Tongue (tissue), 2 donors: Measurements from ENCODE around the gene CHD1. TPM values are rescaled to one million over a fixed set of nuclear protein-coding genes. Genes with fewer than 3 reads are reported as not detected.

Experiments used
- DNase-seq: peaks from one replicate; pipeline ENCODE4 v3.0.0-alpha.2; 2015
- total RNA-seq: library from RNA; depleted of rRNA; stranded (reverse); fragments of >200 nt; gene quantifications from one replicate; pipeline ENCODE4 v1.2.3, GENCODE V29; 2014

Gene CHD1
- total RNA-seq, 1 donor from 2014 or later = 89.0 TPM

- no peak for DNase-seq
Observed at GRCh38 chr5:98935206-98935605, 6.4 kb upstream of the CHD1 start.

GRCh38 chr5:98934546-98934945 lies 5.7 kb upstream of the CHD1 start:
- DNase-seq = no peak

- DNase-seq = no peak
Observed at GRCh38 chr5:98933445-98934072, 4.8 kb upstream of the CHD1 start.

GRCh38 chr5:98930972-98931762 lies 2.4 kb upstream of the CHD1 start:
- no peak for DNase-seq

GRCh38 chr5:98929710-98930298 lies 997 bp upstream of the CHD1 start:
- DNase-seq = peak; percentile 26

- DNase-seq = peak; percentile 92
Observed at GRCh38 chr5:98927989-98928872, 576 bp downstream of the CHD1 start.

DNA sequence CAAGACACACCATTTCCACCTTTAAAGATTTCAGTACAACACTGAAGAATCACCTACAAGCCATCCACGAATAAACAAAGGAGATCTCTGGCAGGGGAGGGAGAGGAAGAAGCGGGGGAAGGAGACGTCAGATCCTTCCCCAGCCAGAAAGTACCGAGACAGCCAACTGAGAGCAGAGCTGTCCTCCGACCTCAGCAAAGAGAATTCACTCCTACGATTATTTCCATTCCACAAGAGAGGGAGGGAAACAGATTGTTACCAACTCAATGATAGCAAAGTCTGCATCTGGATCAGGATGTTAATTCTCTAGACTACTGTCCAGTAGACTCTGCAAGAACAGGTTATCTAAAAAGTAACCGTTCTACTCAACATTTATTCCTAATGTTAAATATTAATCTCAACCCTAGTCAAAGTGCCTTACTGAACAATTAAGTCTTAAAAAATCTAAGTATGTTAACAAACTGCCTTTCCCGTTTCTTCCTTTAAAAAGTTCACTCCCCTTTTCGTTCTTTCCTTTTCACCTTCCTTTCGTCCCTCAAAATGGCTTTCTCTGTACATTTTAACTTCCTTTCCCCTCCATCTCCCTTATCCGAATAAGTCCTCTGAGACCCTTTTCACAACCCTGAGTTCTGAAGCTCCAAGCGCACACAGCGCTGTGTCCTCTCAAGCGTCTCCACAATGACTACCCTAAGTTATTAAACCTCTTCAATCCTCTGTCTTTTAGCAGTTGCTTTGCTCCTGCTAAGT lies 1.4 kb downstream of the CHD1 start:
- peak; percentile 82 for DNase-seq

DNA sequence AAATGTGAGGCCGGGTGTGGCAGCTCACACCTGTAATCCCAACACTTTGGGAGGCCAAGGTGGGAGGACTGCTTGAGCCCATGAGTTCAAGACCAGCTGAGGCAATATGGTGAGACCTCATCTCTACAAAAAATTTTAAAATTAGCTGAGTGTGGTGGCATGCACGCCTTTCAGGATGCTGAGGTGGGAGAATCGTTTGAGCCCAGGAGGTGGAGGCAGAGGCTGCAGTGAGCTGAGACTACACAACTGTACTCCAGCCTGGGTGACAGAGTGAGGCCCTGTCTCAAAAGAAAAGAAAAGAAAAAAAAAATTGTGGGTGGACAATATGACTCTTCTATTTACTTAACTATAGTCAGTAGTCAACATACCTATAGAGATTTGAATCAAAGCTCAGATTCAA lies 4.8 kb downstream of the CHD1 start:
- DNase-seq = no peak

DNA sequence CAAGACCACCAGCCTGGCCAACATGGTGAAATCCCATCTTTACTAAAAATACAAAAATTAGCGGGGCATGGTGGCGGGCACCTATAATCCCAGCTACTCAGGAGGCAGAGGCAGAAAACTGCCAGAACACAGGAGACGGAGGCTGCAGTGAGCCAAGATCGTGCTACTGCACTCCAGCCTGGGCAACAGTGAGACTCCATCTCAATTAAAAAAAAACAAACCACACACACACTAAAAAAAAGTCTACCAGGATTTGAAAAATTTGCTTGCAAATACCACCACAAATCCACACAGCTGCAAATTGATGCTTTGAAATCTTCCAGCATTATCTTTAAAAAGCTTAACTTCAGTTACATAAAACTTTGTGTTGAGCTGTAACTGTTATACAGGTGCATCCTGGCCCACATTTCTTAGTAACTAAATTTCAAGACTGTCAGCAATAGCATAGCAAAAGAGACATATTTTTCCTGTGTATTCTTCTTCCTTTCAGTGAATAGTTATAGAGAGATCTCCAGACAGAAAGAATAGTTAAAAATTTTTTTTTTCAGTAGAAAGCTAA lies 6.8 kb downstream of the CHD1 start:
- DNase-seq = no peak

GRCh38 chr5:98917433-98917832 lies 11.4 kb downstream of the CHD1 start:
- DNase-seq = no peak

DNA sequence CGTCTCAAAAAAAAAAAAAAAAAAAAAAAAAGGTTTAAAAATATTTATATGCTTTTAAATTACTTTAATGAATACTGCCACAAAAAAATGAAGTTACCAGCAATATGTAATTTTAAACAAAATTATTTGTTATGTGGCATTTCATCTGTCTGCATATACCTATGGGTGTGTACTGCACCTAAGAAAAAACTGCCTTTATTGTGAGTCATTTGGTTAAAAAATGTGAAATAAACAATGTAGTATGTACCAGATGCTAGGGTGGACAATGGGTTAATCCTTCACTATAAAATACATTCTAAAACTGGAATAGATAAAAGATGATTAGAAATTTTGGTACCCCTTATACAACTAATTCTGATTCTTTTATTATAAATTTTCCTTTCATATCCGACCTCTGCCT lies 12.3 kb downstream of the CHD1 start:
- no peak for DNase-seq

- DNase-seq = no peak
Observed at GRCh38 chr5:98913911-98914310, 14.9 kb downstream of the CHD1 start.

DNA sequence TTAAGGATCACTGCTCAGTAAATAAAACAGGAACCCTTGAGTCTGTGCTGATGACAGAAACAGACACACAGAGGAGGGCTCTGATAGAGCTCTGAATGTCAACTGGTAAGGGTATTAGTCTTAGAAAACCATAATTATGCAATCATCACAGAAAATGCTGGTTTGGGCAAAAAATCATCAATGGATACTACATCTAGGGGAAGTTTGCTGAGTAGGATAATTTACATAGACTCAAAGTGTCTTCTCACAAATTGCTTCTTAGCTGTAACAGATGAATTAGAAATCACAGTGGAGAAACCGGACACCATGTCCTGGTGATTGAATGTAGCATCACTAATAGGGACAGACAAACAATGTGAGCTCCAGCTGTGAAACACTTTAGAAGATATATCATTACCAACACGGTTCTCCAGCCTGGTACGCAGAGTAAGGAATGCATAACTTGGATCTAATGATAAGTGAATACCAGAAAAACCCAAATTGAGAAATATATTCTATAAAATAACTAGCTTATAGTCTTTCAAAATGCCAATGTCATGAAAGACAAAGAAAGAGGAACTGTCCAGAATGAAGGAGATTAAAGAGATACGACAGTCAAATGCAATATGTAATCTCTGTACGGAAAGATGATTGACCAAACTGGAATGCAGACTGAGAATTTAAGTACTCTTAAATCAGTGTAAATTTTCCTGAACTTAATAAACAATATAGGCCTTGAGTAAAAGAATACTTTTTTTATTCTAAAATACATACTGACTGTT lies 17.3 kb downstream of the CHD1 start:
- peak; percentile 35 for DNase-seq

DNA sequence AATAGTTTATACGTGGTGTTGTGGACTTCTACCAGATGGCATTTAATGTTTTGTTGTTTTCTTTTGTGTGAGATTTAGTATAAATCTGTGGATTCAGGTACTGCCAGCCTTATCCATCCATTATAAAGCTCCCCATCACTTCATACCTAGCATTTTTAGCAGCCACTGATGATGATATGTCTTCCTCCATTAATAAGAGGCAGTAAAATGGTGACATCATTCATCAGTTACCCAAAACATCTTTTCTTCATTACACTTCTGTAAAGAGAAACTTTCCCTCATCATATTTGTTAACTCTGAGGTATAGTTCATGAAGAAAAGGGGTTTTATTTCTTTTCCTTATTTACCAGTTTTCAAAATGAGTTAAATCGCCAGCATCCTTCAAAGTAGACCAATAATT lies 19.4 kb downstream of the CHD1 start:
- no peak for DNase-seq

- no peak for DNase-seq
Observed at GRCh38 chr5:98907951-98908350, 20.9 kb downstream of the CHD1 start.

- no peak for DNase-seq
Observed at GRCh38 chr5:98906756-98907355, 22.0 kb downstream of the CHD1 start.

DNA sequence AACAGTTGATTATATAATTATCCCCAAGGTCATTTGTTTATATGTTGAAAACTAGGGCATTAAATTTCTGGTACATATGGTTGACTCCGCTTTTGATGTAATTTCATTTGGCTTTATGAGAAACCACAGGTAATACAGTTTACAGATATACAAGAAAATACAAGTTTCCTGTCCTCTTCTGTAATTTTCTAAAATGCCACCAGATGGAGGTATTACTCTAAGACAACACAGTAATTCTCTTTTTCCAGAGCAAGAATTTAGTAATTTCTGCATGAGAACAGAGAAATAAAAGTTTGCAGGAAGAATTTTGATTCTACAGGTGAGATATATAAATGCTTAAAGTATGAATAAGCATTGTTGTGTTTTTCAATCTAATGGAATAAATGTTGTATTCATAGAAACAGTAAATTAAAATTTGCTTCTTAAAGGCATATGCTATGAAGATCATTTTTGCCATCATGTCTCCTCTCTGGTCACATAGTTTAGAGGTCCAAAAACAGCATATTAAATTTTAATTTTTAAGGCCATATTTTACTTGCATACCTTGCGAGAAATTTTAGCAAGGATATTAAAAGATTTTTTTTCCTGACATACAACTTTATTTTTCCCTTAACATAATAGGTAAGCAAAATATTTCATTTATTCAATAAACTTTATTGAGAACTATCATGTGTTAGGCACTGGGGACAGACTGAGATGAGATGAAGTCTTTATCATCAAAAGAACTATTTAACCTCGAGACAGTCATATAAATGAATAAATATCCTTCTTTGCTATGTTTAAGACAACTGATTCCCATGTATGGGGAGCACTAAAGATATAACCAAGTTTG lies 22.7 kb downstream of the CHD1 start:
- DNase-seq = peak; percentile 81

GRCh38 chr5:98904780-98905179 lies 24.0 kb downstream of the CHD1 start:
- no peak for DNase-seq

GRCh38 chr5:98902733-98903132 lies 26.1 kb downstream of the CHD1 start:
- no peak for DNase-seq
